Measurements from ENCODE around the gene LMO7.

Gene LMO7

DNA sequence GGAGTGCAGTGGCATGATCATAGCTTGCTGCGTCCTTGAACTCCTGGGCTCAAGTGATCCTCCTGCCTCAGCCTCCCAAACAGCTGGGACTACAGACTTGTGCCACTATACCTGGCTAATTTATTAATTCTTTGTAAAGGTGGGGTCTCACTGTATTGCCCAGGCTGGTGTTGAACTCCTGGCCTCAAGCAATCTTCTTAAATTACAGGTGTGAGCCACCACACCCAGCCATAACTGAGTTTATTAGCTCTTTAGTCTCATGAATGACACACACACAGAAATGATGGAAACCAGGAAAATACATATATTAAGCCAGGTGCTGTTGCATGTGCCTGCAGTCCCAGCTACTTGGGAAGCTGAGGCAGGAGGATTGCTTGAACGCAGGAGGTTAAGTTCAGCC, 33.1 kb upstream of the LMO7 start:
- Histone ChIP-seq H3K79me2 (ENCODE audit: control insufficient read depth, insufficient read depth, low read length, poor library complexity) (no peaks in the 10 kb centered on the region), H3K27ac (ENCODE audit: low read depth, low read length) (no peak overlapping the region), H2BK120ac (ENCODE audit: insufficient read depth, low read length, poor library complexity) (no peak overlapping the region), H3K23ac (ENCODE audit: low read length) (no peak overlapping the region), H3K4ac (ENCODE audit: low read depth, low read length) (no peak overlapping the region), H3K36me3 (ENCODE audit: control insufficient read depth in 1 of 2, insufficient read depth in 2 of 2, low read length in 2 of 2) (peaks cover 0 to 2% of the 10 kb centered on the region in 2 experiments), H3K79me1 (ENCODE audit: low read length) (no peaks in the 10 kb centered on the region), H4K12ac (ENCODE audit: low read depth, low read length) (no peak overlapping the region), H2AK5ac (ENCODE audit: low read length) (no peak overlapping the region), H2BK5ac (ENCODE audit: low read depth, low read length, poor library complexity) (no peak overlapping the region), H3K9ac (ENCODE audit: low read length) (no peak overlapping the region), H3K27me3 (ENCODE audit: insufficient read depth, low read length) (no peaks in the 10 kb centered on the region), H3K4me1 (ENCODE audit: control insufficient read depth in 1 of 2, insufficient read depth in 2 of 2, low read length in 2 of 2) (no peaks in the 10 kb centered on the region), H4K91ac (ENCODE audit: low read depth, low read length) (no peak overlapping the region), H3K9me3 (ENCODE audit: insufficient read depth, low read depth, low read length) (no peaks in the 10 kb centered on the region), H3K4me3 (ENCODE audit: low read depth, low read length) (no peak overlapping the region), H3K18ac (ENCODE audit: low read length) (no peak overlapping the region), H3K14ac (ENCODE audit: low read length) (no peak overlapping the region), H2AFZ (ENCODE audit: insufficient read depth, low read length, poor library complexity) (no peak overlapping the region), H3K4me2 (ENCODE audit: low read length) (no peak overlapping the region), H4K8ac (ENCODE audit: low read depth, low read length) (no peak overlapping the region), H2BK12ac (ENCODE audit: low read length) (no peak overlapping the region)
- no CpG with 5 or more reads among the region's 2 CpGs for WGBS (ENCODE audit: extremely low coverage, insufficient coverage, insufficient read length)
- no peak for DNase-seq

GRCh38 chr13:75607447-75607846, 28.7 kb upstream of the LMO7 start:
- no peak overlapping the region for H2BK12ac ChIP-seq (ENCODE audit: low read length)
- H2AK5ac ChIP-seq (ENCODE audit: low read length) = no peak overlapping the region
- no peaks in the 10 kb centered on the region for H3K79me1 ChIP-seq (ENCODE audit: low read length)
- no peaks in the 10 kb centered on the region for H3K79me2 ChIP-seq (ENCODE audit: control insufficient read depth, insufficient read depth, low read length, poor library complexity)
- no peaks in the 10 kb centered on the region for H3K27me3 ChIP-seq (ENCODE audit: insufficient read depth, low read length)
- H4K8ac ChIP-seq (ENCODE audit: low read depth, low read length) = no peak overlapping the region
- WGBS (ENCODE audit: extremely low coverage, insufficient coverage, insufficient read length) = no CpG with 5 or more reads among the region's 2 CpGs
- no peak overlapping the region for H3K4me2 ChIP-seq (ENCODE audit: low read length)
- no peak overlapping the region for H2BK120ac ChIP-seq (ENCODE audit: insufficient read depth, low read length, poor library complexity)
- no peak overlapping the region for H3K4me3 ChIP-seq (ENCODE audit: low read depth, low read length)
- H2AFZ ChIP-seq (ENCODE audit: insufficient read depth, low read length, poor library complexity) = no peak overlapping the region
- no peaks in the 10 kb centered on the region for H3K9me3 ChIP-seq (ENCODE audit: insufficient read depth, low read depth, low read length)
- no peak overlapping the region for H2BK5ac ChIP-seq (ENCODE audit: low read depth, low read length, poor library complexity)
- peak in 1 of 2 donors; percentile 35 for DNase-seq
- H3K27ac ChIP-seq (ENCODE audit: low read depth, low read length) = no peak overlapping the region
- no peak overlapping the region for H3K9ac ChIP-seq (ENCODE audit: low read length)
- peaks cover 0 to 2% of the 10 kb centered on the region in 2 experiments for H3K36me3 ChIP-seq (ENCODE audit: control insufficient read depth in 1 of 2, insufficient read depth in 2 of 2, low read length in 2 of 2)
- H3K18ac ChIP-seq (ENCODE audit: low read length) = no peak overlapping the region
- H3K23ac ChIP-seq (ENCODE audit: low read length) = no peak overlapping the region
- no peak overlapping the region for H4K91ac ChIP-seq (ENCODE audit: low read depth, low read length)
- H3K4ac ChIP-seq (ENCODE audit: low read depth, low read length) = no peak overlapping the region
- H4K12ac ChIP-seq (ENCODE audit: low read depth, low read length) = no peak overlapping the region
- H3K4me1 ChIP-seq (ENCODE audit: control insufficient read depth in 1 of 2, insufficient read depth in 2 of 2, low read length in 2 of 2) = no peaks in the 10 kb centered on the region
- no peak overlapping the region for H3K14ac ChIP-seq (ENCODE audit: low read length)

- no peak overlapping the region for H3K4me3 ChIP-seq (ENCODE audit: low read depth, low read length)
- no peak overlapping the region for H2AK5ac ChIP-seq (ENCODE audit: low read length)
- no peaks in the 10 kb centered on the region for H3K4me1 ChIP-seq (ENCODE audit: control insufficient read depth in 1 of 2, insufficient read depth in 2 of 2, low read length in 2 of 2)
- H3K79me1 ChIP-seq (ENCODE audit: low read length) = no peaks in the 10 kb centered on the region
- H3K14ac ChIP-seq (ENCODE audit: low read length) = no peak overlapping the region
- H3K4ac ChIP-seq (ENCODE audit: low read depth, low read length) = no peak overlapping the region
- H2BK12ac ChIP-seq (ENCODE audit: low read length) = no peak overlapping the region
- H3K9me3 ChIP-seq (ENCODE audit: insufficient read depth, low read depth, low read length) = no peaks in the 10 kb centered on the region
- H3K9ac ChIP-seq (ENCODE audit: low read length) = no peak overlapping the region
- H4K91ac ChIP-seq (ENCODE audit: low read depth, low read length) = no peak overlapping the region
- H3K4me2 ChIP-seq (ENCODE audit: low read length) = no peak overlapping the region
- no peaks in the 10 kb centered on the region for H3K36me3 ChIP-seq (ENCODE audit: control insufficient read depth in 1 of 2, insufficient read depth in 2 of 2, low read length in 2 of 2)
- no peak overlapping the region for H2AFZ ChIP-seq (ENCODE audit: insufficient read depth, low read length, poor library complexity)
- no peak overlapping the region for H3K23ac ChIP-seq (ENCODE audit: low read length)
- H4K12ac ChIP-seq (ENCODE audit: low read depth, low read length) = no peak overlapping the region
- DNase-seq = peak; percentile 2 to 90
- H3K79me2 ChIP-seq (ENCODE audit: control insufficient read depth, insufficient read depth, low read length, poor library complexity) = no peaks in the 10 kb centered on the region
- H2BK5ac ChIP-seq (ENCODE audit: low read depth, low read length, poor library complexity) = no peak overlapping the region
- no peak overlapping the region for H3K27ac ChIP-seq (ENCODE audit: low read depth, low read length)
- H4K8ac ChIP-seq (ENCODE audit: low read depth, low read length) = no peak overlapping the region
- H2BK120ac ChIP-seq (ENCODE audit: insufficient read depth, low read length, poor library complexity) = no peak overlapping the region
- no peak overlapping the region for H3K18ac ChIP-seq (ENCODE audit: low read length)
- no peaks in the 10 kb centered on the region for H3K27me3 ChIP-seq (ENCODE audit: insufficient read depth, low read length)
These were observed 25.7 kb upstream of the LMO7 start for GRCh38 chr13:75610466-75610865.

GRCh38 chr13:75612354-75612753, 23.8 kb upstream of the LMO7 start:
- H3K4me1 ChIP-seq (ENCODE audit: control insufficient read depth in 1 of 2, insufficient read depth in 2 of 2, low read length in 2 of 2) = no peaks in the 10 kb centered on the region
- no peaks in the 10 kb centered on the region for H3K27me3 ChIP-seq (ENCODE audit: insufficient read depth, low read length)
- H3K4ac ChIP-seq (ENCODE audit: low read depth, low read length) = no peak overlapping the region
- no peak overlapping the region for H4K8ac ChIP-seq (ENCODE audit: low read depth, low read length)
- H3K27ac ChIP-seq (ENCODE audit: low read depth, low read length) = no peak overlapping the region
- H3K4me2 ChIP-seq (ENCODE audit: low read length) = no peak overlapping the region
- no peaks in the 10 kb centered on the region for H3K36me3 ChIP-seq (ENCODE audit: control insufficient read depth in 1 of 2, insufficient read depth in 2 of 2, low read length in 2 of 2)
- no peak overlapping the region for H3K14ac ChIP-seq (ENCODE audit: low read length)
- H2BK120ac ChIP-seq (ENCODE audit: insufficient read depth, low read length, poor library complexity) = no peak overlapping the region
- no peak overlapping the region for H3K9ac ChIP-seq (ENCODE audit: low read length)
- no peak overlapping the region for H2BK5ac ChIP-seq (ENCODE audit: low read depth, low read length, poor library complexity)
- no peak overlapping the region for H3K18ac ChIP-seq (ENCODE audit: low read length)
- no peak overlapping the region for H4K12ac ChIP-seq (ENCODE audit: low read depth, low read length)
- no peak overlapping the region for H3K23ac ChIP-seq (ENCODE audit: low read length)
- H3K9me3 ChIP-seq (ENCODE audit: insufficient read depth, low read depth, low read length) = no peaks in the 10 kb centered on the region
- H2BK12ac ChIP-seq (ENCODE audit: low read length) = no peak overlapping the region
- no peak overlapping the region for H2AK5ac ChIP-seq (ENCODE audit: low read length)
- WGBS (ENCODE audit: extremely low coverage, insufficient coverage, insufficient read length) = no CpG with 5 or more reads among the region's 2 CpGs
- H4K91ac ChIP-seq (ENCODE audit: low read depth, low read length) = no peak overlapping the region
- no peak overlapping the region for H3K4me3 ChIP-seq (ENCODE audit: low read depth, low read length)
- no peaks in the 10 kb centered on the region for H3K79me2 ChIP-seq (ENCODE audit: control insufficient read depth, insufficient read depth, low read length, poor library complexity)
- no peak overlapping the region for H2AFZ ChIP-seq (ENCODE audit: insufficient read depth, low read length, poor library complexity)
- H3K79me1 ChIP-seq (ENCODE audit: low read length) = no peaks in the 10 kb centered on the region
- no peak for DNase-seq

Data from trophoblast cell (in vitro differentiated cells and primary cell).